ENCODE data around the gene ACVR2A.

ACVR2A gene

DNA sequence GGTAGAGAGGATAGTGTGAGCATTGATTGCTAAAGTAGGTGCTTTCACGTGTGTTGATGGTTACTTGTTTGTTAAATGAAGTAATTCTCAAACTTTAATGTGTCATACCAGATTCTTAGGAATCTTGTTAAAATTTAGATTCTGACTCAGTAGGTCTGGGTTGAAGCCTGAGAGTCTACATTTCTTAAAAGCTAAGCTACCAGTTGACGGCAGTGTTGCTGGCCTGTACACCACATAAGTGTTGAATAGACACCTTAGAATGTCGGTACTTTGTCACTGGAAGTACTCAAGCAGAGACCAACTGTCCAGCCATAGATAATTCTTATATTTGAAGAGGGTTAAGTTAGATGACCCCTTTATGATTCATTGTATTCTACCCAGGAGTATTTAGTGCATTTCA lies 79.8 kb downstream of the ACVR2A start:
- DNase-seq (ENCODE audit: low read depth): no peak

DNA sequence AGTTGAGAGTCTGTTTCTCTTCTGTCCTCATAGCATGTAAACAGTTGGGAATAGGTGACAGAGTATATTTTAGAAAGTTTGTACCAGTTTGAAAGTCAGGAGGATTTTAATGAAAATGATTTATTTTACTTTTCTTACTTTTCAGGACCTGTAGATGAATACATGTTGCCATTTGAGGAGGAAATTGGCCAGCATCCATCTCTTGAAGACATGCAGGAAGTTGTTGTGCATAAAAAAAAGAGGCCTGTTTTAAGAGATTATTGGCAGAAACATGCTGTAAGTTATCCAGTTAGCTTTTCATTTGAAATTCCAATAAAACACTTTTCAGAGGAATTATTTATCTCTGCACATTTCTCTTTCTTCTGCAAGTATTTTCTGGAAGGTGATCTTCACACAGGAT lies 81.1 kb downstream of the ACVR2A start:
- no peak for DNase-seq (ENCODE audit: low read depth)

DNA sequence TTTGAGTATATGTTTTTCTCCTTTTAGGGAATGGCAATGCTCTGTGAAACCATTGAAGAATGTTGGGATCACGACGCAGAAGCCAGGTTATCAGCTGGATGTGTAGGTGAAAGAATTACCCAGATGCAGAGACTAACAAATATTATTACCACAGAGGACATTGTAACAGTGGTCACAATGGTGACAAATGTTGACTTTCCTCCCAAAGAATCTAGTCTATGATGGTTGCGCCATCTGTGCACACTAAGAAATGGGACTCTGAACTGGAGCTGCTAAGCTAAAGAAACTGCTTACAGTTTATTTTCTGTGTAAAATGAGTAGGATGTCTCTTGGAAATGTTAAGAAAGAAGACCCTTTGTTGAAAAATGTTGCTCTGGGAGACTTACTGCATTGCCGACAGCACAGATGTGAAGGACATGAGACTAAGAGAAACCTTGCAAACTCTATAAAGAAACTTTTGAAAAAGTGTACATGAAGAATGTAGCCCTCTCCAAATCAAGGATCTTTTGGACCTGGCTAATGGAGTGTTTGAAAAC lies 82.3 kb downstream of the ACVR2A start:
- DNase-seq (ENCODE audit: low read depth): no peak

DNA sequence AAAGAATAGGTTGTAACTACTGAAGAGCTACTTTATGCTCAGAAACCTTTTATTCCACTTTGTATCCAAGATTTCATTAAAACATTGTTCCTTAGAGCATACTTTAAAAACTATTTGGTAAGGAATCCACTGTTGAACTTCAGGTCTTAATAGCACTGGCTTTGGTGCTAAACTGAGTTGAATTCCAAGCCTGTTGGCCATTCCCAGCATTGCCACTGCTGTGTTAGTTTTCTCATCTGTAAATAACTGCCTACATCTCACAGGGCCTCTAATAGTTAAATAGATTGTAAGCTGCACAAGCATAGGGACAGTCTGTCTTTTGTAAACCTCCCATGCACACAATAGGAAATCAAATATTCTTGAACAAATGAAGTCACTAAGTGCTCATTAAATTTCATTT lies 89.1 kb downstream of the ACVR2A start:
- DNase-seq (ENCODE audit: low read depth): no peak

DNA sequence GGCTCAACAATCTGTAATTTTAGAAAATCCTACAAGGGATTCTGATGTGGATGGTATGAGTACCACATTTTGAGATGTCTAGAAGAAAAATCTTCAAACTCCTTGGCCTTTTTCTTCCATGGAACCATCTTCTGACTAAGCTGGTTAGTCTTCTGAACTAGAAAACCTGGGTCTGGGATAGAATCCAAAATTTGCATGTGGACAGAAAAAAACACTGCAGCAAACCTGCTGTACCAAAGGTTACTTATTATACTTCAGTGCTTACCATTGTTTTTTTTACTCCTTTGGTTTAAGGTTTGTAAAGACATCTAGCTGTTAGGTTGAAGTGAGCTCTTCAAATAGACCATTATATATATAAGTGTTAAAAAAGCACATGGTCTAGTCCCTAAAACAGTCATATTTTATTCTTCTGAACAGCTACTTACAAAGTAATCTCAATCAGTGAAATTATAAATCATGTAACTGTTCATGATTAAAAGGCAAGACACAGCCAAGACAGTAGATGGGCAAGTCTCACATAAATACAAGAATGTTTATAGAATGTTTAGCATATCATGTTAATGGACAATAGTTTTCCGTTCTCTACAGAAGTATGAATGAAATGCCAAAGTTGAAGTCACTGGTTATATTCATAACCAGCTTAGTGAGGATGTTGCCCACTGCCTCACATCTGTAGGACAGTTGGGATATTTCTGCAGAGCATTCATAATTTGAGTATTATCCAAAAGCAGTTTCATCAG lies 90.2 kb downstream of the ACVR2A start:
- DNase-seq (ENCODE audit: low read depth): no peak

DNA sequence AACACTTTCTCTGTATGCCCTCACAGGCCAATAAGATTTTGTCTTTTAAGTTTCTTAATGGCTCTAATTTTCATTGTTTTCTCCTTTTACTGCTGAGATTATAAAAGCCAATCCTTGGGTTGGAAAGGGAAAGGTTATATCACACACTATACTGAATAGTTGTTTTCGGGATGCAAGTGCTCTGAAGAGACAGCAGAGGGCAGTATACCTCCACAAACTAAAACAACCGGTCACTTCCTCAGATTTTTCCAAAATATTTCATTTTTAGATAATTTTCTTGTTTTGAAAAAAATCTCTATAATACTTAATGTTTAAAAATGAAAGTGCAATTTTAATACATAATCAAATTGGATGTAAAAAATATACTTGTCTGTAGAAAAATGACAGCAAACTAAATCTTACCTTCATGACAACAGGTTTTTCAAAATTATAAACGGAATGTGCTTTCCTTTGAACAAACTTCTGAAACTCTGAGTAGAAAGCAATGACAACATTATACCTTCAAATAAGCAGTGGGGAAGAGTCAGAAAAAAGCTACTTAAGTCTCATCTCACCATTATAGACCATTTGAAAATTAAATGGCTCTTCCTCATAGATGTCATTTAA lies 93.0 kb downstream of the ACVR2A start:
- DNase-seq (ENCODE audit: low read depth): no peak

DNA sequence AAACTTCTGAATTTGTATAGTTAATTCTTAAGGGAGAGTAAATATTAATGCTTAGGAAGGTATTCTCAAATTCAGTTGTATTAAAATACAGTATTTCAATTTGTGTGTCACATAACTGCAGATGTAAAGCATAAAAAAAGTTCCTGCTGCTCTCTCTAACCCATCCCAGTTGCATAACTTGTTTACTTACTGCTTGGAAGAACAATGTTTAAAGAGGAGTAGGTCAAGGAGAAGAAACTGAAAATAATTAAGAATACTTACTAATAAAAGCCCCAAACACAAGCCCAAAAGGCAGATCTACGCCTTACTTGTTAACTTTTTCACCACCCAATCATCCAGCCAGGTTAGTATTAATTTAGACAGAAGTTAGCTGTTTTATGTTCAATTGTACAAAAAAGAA lies 94.5 kb downstream of the ACVR2A start:
- no peak for DNase-seq (ENCODE audit: low read depth)

DNA sequence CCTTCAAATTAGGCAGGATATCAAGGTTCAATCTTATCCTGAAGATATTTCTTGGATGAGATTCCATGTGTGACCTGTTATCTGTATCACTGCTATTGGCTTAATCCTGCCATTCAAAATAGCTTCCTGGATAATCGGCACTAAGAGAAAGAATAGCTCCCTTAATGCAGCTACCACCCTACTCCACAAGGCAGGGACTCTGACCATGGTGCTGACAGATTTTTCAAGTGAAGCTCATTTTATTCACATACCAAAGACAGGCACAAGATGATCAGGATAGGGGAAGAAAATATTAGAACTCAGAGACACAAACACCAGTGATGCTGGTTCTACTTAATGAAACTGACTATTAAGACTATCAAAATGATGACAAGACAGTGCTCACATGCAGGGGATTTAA lies 100.8 kb downstream of the ACVR2A start:
- no peak for DNase-seq (ENCODE audit: low read depth)

DNA sequence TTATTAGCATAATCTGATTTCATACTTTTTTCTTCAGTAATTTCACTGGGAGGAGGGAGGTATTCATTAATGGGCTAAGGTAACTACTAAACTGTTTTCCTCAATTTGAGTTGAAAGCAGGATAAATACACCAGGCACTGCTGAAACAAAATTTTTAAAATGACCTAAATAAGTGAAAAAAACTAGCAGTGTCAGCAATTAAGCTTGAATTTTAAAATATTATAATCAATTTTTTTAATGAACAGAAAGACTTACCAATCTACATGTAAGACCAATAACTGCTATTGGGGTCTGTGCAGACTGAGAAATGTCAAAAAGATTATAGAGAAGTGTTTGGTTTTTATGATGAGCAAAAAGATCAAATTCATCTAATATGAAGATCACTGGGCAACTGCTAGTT lies 107.3 kb downstream of the ACVR2A start:
- no peak for DNase-seq (ENCODE audit: low read depth)

DNA sequence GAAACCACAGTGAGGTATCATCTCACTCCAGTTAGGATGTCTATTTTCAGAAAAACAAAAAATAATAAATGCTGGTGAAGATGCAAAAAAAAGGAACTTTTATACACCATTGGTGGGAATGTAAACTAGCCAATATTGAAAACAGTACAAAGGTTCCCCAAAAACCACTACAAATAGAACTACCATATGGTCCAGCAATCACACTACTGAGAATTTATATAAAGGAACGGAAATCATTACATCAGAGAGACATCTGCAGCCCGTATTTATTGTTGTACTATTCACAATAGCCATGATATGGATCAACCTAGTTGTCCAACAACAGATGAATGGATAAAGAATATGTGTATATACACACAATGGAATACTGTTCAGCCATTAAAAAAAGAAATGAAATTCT lies 123.7 kb downstream of the ACVR2A start:
- no peak for DNase-seq (ENCODE audit: low read depth)

DNA sequence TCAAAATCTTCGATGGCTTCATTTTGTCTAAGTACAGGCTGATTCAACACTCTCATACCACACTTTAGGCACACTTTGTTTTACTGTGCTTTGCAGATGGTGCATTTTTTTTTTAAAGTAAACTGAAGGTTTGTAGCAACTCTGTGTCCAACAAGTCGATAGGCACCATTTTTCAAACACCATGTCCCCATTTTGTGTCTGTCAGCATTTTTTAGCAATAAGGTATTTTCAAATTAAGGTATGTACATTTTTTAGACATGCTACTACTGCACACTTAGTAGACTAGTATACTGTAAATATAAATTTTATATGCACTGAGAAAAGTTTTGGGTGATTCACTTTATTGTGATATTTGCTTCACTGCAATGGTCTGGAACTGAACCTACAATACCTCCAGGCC lies 131.3 kb downstream of the ACVR2A start:
- no peak for DNase-seq (ENCODE audit: low read depth)

DNA sequence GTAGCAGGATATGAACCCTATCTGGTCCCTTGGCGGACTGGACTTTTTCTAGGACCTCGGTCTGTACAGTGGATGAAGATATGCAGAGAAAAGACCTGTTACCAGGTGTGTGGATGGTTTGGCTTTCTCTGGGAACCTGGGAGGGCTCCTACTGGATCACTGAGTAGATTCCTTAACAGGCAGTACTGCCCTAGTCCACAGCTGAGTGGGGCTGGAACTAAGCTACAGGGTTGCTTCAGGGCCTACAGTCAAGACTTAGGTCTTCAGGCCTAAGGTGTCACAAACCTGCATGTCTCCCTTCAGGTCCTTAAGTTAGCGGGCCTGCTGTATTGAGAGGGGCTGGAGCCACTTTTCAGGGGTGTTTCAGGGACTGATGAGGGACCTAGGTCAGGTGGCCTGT lies 132.8 kb downstream of the ACVR2A start:
- DNase-seq (ENCODE audit: low read depth): no peak

Measured in T follicular helper cell (primary cell).